GM19452 (cell line): Measurements from ENCODE around the gene ZXDC.

Source experiments
- ATAC-seq: cut with Tn5 transposase; IDR thresholded peaks from one replicate; pipeline ENCODE4 v1.9.1; 2021; ENCODE audit not compliant: unreplicated experiment

ZXDC gene

DNA sequence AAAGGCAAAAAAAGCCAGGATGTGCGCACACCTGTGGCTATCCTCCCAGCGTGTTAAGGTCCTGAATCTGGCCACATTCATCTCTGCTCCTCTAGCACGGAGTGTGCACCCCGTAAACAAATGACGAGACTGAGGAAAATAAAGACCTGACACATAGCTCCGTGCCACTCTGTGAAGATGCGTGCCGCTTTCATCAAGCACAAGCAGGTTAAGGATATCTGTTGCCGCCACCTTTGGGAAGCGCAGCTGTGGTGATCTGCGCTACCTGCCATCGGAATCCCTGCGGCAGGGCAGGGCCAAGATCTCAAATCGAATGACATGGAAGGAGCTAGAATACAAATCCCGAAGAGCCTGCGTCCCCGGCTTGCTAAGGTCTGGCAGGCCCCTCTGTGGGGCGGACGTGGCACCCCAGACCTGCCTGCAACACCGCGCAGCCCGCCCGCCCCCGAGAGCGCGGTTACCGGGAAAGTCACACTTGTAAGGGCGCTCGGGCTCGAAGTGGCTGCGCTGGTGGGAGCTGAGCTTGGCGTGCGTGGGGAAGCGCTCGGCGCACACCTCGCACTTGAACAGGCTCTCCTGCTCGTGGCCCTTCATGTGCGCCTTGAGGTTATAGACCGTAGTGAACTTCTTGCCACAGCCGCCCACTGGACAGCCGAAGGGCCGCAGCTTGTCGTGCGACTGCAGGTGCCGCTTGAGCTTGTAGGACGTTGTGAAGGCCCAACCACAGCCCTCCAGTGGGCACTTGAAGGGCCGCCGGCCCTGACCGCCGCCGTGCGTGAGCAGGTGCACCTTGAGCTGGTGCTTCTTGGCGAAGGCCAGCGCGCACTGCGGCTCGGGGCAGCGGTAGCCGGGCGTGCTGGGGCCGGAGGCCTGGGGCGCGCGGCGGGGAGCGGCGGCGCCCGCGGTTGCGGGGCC is 936 bp downstream of the ZXDC start:
- peak; percentile 16 for ATAC-seq

DNA sequence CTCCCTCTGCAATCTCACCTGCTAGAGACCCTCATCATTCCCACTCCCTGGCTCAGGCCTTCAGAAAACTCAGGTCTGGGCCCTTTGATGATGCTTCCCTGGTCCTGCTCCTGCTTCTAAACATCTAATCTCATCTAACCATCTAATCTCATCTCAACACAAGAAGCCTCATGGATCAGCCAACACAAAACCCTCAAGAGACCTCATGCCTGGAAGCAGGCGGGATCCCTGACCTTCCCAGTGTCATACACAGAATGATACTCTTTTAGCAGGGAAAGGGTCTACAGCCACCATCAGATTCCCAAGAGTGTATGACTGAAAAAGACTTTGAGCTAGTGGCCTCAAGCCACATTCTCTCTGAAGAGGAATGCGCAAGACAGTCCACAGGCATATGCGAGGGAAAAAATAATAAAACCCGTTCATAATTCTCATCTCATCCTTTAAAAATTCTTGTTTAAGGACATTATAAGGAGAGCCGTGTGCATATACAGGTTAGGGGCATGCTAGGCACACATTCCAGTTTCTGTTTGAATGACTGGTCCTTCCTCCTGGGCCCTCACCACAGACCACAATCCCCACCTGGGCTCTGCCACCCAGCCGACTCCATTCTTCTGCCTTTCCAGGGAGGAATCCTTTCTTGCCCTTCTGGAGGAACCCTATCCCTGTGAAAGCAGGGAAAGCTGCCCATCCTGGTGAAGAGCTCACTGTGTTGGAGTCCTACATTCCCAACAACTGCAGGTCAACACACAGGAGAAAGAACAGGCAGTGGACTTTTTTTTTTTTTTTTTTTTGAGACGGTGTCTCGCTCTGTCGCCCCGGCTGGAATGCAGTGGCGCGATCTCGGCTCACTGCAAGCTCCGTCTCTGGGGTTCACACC is 2.2 kb downstream of the ZXDC start:
- no peak for ATAC-seq

GRCh38 chr3:126472277-126473006 is 3.2 kb downstream of the ZXDC start:
- ATAC-seq = no peak

GRCh38 chr3:126469479-126469878 is 6.2 kb downstream of the ZXDC start:
- ATAC-seq = no peak

- no peak for ATAC-seq
Measured at GRCh38 chr3:126468028-126468891, 7.4 kb downstream of the ZXDC start.

GRCh38 chr3:126467611-126467955 is 8.1 kb downstream of the ZXDC start:
- ATAC-seq = no peak

DNA sequence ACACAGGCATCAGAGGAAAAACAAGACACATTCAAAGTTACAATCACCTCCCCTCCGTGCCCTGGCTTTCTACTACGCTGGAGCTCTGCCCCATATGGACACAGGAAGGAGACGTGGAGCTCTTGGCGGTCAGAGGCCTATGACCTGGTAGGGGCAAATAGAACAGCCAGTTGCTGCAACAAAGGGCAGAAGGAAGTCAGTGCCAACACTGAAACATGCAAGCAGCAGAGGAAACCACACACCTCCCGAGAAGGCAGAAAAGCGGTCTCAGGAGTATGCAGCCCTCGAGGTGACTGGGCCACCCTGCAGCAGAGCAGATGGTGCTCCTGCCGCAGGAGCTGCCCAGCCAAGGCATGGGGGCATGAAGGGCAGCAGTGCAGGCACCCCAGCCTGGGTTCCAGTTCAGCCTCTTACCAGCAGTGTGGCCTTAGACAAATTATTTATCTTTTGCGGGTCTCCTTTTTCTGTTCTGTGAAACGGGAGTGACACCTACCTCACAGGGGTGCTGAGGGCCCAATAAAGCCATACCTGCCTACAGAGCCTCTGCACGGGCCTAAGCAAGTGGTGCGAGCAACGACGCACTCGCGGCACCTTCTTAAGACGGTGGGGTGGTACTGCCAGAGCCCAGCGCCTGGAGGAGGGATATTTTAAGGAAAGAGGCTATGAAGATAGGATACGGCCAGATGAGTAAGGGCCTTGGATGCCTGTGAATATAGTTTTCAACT is 8.6 kb downstream of the ZXDC start:
- ATAC-seq = no peak

DNA sequence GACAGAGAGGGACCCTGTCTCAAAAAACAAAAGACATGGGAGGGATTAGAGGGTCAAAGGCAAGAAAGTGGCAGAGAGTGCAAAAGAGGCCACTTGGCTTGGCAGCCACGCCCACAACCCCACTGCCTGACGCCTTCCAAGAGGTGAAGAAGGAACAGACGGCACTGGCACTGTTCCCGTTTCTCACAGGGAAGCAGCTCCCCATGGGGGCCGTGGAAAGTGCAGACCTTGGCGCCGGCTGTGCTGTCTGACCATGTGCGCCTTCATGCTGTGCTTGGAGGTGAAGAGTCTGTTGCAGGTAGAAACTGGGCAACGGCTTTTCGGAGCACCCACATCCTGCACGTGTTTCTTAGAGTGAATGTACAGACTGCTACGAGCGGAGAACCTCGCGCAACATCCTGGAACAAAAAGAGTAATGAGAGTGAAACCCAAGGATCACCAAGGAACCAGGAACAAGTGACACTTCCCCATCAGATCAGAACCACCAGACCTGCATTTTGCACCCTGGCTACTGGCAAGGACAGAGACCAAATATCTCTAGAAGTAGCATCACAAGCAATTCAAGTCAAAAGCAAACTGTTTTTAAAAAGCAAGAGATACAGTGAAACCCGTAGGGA is 9.7 kb downstream of the ZXDC start:
- no peak for ATAC-seq

DNA sequence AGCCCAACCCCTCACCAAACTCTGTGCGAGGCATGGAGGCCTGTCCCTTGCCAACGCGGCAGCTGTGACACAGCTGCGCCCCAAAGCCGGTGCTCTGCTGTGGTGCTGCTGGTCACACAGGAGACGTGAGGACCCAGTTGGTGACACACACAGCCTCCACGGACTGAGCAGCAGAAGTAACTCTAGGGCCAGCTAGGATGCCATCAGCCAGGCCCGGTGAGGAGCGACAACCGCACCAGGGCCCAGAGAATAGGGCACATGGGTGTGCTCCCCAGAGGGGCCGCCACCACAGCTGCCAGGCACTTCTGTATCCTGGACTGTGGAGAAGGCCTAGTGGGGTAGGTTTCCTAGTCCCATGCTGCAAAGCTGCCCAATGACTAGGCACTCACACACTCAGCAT is 10.7 kb downstream of the ZXDC start:
- no peak for ATAC-seq

- ATAC-seq = no peak
Measured at GRCh38 chr3:126464494-126464893, 11.2 kb downstream of the ZXDC start.

GRCh38 chr3:126464093-126464492 is 11.6 kb downstream of the ZXDC start:
- no peak for ATAC-seq

DNA sequence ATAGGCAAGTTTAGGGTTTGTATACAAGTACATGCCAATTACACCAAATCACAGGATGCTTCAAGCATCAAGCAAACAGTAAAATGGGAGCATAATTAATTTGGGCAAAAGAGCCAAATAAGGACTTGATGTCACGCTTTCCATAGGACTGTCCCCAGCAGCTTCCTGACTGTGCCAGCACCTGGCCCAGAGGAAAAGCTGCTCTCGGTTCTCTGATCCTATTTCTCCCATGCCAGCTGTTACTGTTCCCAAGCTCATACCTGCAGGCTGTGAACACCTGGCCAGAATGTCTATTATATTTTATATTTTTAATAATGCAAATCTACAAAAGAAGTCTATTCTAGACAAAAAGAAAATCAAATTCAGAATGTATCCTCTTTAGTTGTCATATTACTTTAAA is 12.2 kb downstream of the ZXDC start:
- ATAC-seq = no peak

- ATAC-seq = no peak
Measured at GRCh38 chr3:126461450-126462070, 14.1 kb downstream of the ZXDC start.

DNA sequence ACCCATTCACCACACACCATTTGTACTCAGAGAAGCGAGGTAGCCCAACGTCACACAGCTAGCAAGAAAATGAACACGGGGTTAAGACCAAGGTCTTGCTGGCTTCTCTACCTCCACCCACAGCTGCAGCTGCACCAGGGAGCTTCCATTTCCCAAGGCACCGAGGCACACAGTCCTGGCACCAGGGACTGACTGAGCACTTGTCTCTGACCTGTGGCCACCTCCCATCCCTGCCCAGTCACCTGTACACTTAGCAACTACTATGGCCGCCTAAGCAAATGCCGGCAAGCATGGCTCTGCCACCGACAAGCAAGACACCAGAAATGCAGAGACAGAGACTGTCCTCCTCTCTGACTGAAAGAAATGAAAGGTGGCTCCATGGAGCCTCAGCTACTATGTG is 15.3 kb downstream of the ZXDC start:
- no peak for ATAC-seq

GRCh38 chr3:126459763-126460127 is 15.9 kb downstream of the ZXDC start:
- no peak for ATAC-seq

DNA sequence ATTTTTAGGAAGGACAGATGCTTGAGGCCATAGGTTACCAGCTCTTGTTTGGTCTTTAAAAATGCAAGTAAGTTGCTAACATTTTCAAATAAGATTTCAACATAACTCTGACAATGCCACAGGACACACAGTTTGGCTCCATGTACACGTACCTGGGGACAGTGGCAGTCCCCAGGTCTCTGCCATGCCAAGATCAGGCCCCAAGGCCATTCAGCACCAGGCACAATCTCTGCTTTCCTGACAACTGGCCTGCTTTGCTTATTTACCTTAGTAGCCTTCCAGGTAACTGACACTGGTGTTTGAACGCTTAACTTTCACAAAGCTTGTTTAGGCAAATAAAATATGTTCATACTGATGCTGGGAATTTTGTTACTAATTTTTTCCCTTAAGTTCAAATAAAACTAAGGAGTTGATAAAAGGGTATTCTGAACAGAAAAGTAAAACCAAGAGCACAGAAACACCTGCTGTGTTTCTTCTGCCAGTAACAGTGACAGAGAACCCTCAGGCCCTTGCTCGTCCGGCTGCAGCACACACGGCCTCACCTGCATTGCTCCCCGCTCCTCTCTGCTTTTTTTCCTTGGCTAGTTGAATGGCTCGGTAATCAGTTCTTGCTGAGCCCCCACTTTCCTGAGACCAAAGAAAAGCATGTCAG is 16.5 kb downstream of the ZXDC start:
- no peak for ATAC-seq

DNA sequence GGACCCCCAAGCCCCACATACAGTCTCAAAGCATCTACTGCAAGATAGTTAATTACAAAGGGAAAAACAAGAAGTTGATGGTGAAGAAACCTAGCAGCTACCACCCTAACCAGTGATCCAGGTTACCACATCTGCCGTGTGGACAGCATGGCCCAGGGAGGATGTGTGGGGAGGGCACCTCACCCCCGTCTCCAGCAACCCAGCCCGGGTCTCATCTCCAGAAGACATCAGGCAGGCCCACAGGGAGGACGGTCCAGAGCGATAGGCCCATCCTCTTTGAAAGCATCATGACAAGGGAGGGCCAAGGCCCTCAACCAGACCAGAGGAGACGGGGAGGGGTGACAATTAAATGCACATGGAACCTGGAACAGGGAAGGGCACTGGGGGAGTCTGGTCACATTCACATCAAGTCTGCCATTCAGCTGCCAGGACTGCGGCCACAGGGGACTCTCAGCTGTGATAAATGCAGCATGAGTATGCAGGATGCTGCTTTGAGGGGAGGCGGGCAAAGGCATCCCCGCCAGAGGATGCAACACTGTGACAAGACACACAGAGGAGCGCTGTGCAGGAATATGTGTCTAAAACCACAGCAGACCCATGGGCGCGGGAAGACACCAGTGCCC is 18.8 kb downstream of the ZXDC start:
- ATAC-seq = no peak

DNA sequence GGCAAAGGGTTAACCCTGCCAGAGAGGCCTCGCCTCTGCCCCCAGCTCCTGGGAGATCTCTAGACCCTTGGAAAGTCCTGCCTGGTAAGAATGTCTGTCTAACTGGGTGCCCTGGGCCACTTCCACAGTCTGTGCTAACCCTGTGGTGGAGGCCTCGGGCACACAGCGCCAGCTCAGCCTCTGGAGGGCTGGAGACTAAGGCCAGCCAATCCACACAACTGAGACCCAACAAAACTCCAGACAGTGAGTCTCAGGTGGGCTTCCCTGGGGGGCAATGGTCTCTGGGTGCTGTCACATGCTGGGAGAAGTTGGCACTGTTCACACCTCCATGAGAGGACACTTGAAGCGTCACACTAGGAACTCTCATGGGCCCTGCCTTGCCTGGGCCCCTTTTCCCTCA is 19.5 kb downstream of the ZXDC start:
- no peak for ATAC-seq
